A673 (cell line): ENCODE measurements around the gene TBCC. TPM values are rescaled to one million over a fixed set of nuclear protein-coding genes. Genes with fewer than 3 reads are reported as not detected.

Experiments
- BruUV-seq: library from RNA; stranded (reverse); fragments of 400-500 nt; replicated peaks from 2 replicates; lab custom pipeline; 2021; lab: Mats Ljungman, UMichigan
- CTCF ChIA-PET: fragments of 300-600 bp; sonication (Branson Sonifier 250); formaldehyde crosslinking; loops from one replicate; lab custom pipeline; 2022; ENCODE audit warnings: antibody characterized with exemption; lab: Charles Lee
- POLR2A ChIA-PET: fragments of 300-600 bp; sonication (Branson Sonifier 250); formaldehyde crosslinking; loops from one replicate; lab custom pipeline; 2022; ENCODE audit warnings: antibody characterized with exemption; ENCODE audit not compliant: low non-redundant PET; lab: Charles Lee
- DNase-seq: peaks from one replicate; pipeline ENCODE4 v3.0.0-alpha.2; 2015; ENCODE audit warnings: low spot score
- H3K27ac ChIP-seq: fragments of 200-600 bp; sonication (generic); 2 replicates; pipeline ENCODE4 v1.5.1; 2016; ENCODE audit warnings: mixed run types, low read depth, mild to moderate bottlenecking, mixed read lengths, antibody characterized with exemption, low read length; ENCODE audit not compliant: poor library complexity, severe bottlenecking
- H3K27me3 ChIP-seq: fragments of 200-600 bp; sonication (generic); replicated peaks from 2 replicates; pipeline ENCODE4 v1.6.1; 2017; ENCODE audit warnings: mixed run types, low read depth, mild to moderate bottlenecking, mixed read lengths, antibody characterized with exemption, low read length; ENCODE audit not compliant: insufficient read depth, poor library complexity
- H3K36me3 ChIP-seq: fragments of 200-600 bp; sonication (generic); 2 replicates; pipeline ENCODE4 v1.6.1; 2016; ENCODE audit warnings: mixed run types, mild to moderate bottlenecking, mixed read lengths, antibody characterized with exemption, low read length; ENCODE audit not compliant: insufficient read depth, poor library complexity, severe bottlenecking
- H3K4me1 ChIP-seq: fragments of 200-600 bp; sonication (generic); 2 replicates; pipeline ENCODE4 v1.6.1; 2017; ENCODE audit warnings: mixed run types, mild to moderate bottlenecking, mixed read lengths, antibody characterized with exemption, low read length; ENCODE audit not compliant: insufficient read depth, poor library complexity, severe bottlenecking
- H3K4me3 ChIP-seq: fragments of 200-600 bp; sonication (generic); 2 replicates; pipeline ENCODE4 v1.5.1; 2016; ENCODE audit warnings: low read depth, mixed run types, mild to moderate bottlenecking, mixed read lengths, low read length; ENCODE audit not compliant: poor library complexity, severe bottlenecking
- H3K9me3 ChIP-seq: fragments of 200-600 bp; sonication (generic); 2 replicates; pipeline ENCODE4 v1.6.1; 2016; ENCODE audit warnings: mixed run types, low read depth, mild to moderate bottlenecking, mixed read lengths, antibody characterized with exemption, low read length; ENCODE audit not compliant: poor library complexity, severe bottlenecking
- EZH2 ChIP-seq: fragments of 200-600 bp; sonication (generic); IDR thresholded peaks from 2 replicates; pipeline ENCODE4 v1.6.1; 2017; ENCODE audit warnings: borderline replicate concordance, low read depth, mild to moderate bottlenecking, mixed read lengths, antibody characterized with exemption, low read length; ENCODE audit not compliant: poor library complexity, severe bottlenecking
- intact Hi-C: fragments of 100-400 bp; cut with micrococcal nuclease; formaldehyde crosslinking; loops from one replicate; pipeline ENCODE4 v1.10.0; 2022; ENCODE audit not compliant: unreplicated experiment
- total RNA-seq: library from RNA; stranded (reverse); gene quantifications from 2 replicates; pipeline ENCODE4 v1.2.3, GENCODE V29; 2021
- TF ChIP-seq, protein P1 (sequence below): fragments of 300-800, 200-600 bp; sonication (generic); conservative IDR thresholded peaks from 2 replicates; pipeline ENCODE4 v1.5.1; 2017; ENCODE audit warnings: low read depth, mild to moderate bottlenecking, antibody characterized with exemption, low read length, moderate library complexity, mixed read lengths

The TBCC gene
- total RNA-seq, 1 experiment from 2014 or later, result 31.3 TPM

- DNase-seq, result peak; percentile 23
- Histone ChIP-seq H3K36me3 (no peaks in the 10 kb centered on the region), H3K27me3 (no peaks in the 10 kb centered on the region), H3K9me3 (no peaks in the 10 kb centered on the region), H3K4me1 (peaks cover 22% of the 10 kb centered on the region), H3K4me3 (peak overlapping the region; percentile 75), H3K27ac (peak overlapping the region; percentile 98)
- TF ChIP-seq, protein P1, sequence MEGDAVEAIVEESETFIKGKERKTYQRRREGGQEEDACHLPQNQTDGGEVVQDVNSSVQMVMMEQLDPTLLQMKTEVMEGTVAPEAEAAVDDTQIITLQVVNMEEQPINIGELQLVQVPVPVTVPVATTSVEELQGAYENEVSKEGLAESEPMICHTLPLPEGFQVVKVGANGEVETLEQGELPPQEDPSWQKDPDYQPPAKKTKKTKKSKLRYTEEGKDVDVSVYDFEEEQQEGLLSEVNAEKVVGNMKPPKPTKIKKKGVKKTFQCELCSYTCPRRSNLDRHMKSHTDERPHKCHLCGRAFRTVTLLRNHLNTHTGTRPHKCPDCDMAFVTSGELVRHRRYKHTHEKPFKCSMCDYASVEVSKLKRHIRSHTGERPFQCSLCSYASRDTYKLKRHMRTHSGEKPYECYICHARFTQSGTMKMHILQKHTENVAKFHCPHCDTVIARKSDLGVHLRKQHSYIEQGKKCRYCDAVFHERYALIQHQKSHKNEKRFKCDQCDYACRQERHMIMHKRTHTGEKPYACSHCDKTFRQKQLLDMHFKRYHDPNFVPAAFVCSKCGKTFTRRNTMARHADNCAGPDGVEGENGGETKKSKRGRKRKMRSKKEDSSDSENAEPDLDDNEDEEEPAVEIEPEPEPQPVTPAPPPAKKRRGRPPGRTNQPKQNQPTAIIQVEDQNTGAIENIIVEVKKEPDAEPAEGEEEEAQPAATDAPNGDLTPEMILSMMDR, result no peak
- no peak for TF ChIP-seq EZH2
- POLR2A ChIA-PET, result interaction anchor here (0.6 to 2.3 kb wide), 3 partner anchors 11 to 737 kb away, joined by 6 to 40 read pairs (median 6); partner anchors contain the start of gene TBCC
- BruUV-seq, result no TSS peak
- intact Hi-C loops, result no loop called here
- CTCF ChIA-PET, result no interaction called here
Observed at GRCh38 chr6:42781546-42781795, 35.6 kb upstream of the TBCC start.

GRCh38 chr6:42779521-42779920 lies 33.6 kb upstream of the TBCC start:
- Histone ChIP-seq H3K36me3 (no peaks in the 10 kb centered on the region), H3K4me3 (no peak overlapping the region), H3K27me3 (no peaks in the 10 kb centered on the region), H3K9me3 (no peaks in the 10 kb centered on the region), H3K4me1 (peaks cover 8% of the 10 kb centered on the region), H3K27ac (no peak overlapping the region)
- DNase-seq, result no peak
- CTCF ChIA-PET, result no interaction called here
- intact Hi-C loops, result no loop called here
- no TSS peak for BruUV-seq
- TF ChIP-seq EZH2, result no peak
- TF ChIP-seq, protein P1, result no peak
- POLR2A ChIA-PET, result no interaction called here

GRCh38 chr6:42778122-42778521 lies 32.2 kb upstream of the TBCC start:
- DNase-seq, result no peak
- no peaks in the 10 kb centered on the region for H3K9me3 ChIP-seq
- BruUV-seq, result no TSS peak
- ChIA-PET POLR2A (no interaction called here), CTCF (no interaction called here)
- no peak overlapping the region for H3K4me3 ChIP-seq
- H3K27me3 ChIP-seq, result no peaks in the 10 kb centered on the region
- peaks cover 8% of the 10 kb centered on the region for H3K4me1 ChIP-seq
- H3K36me3 ChIP-seq, result no peaks in the 10 kb centered on the region
- TF ChIP-seq, protein P1, result no peak
- no peak for TF ChIP-seq EZH2
- intact Hi-C loops, result no loop called here
- H3K27ac ChIP-seq, result no peak overlapping the region
